Measurements from ENCODE around the gene SLC6A5.

SLC6A5 gene

GRCh38 chr11:20611445-20611844, 12.0 kb downstream of the SLC6A5 start:
- Histone ChIP-seq H2AK5ac (ENCODE audit: low read depth, low read length) (no peak overlapping the region), H3K79me1 (ENCODE audit: low read depth, low read length) (no peaks in the 10 kb centered on the region), H2AFZ (ENCODE audit: low read length) (no peak overlapping the region), H3K4me2 (ENCODE audit: insufficient read depth, low read length, poor library complexity, severe bottlenecking) (no peak overlapping the region), H2BK5ac (ENCODE audit: low read length) (no peak overlapping the region), H3K36me3 (replicated peaks in 1 of 2; ENCODE audit: control insufficient read depth in 2 of 2, insufficient read depth in 2 of 2, low read length in 2 of 2) (no peaks in the 10 kb centered on the region), H2BK12ac (ENCODE audit: low read length) (no peak overlapping the region), H4K91ac (ENCODE audit: low read depth, low read length, poor library complexity) (no peak overlapping the region), H3K4me3 (ENCODE audit: low read length in 2 of 2) (no peak overlapping the region), H3K9ac (ENCODE audit: low read depth, low read length, poor library complexity) (no peak overlapping the region), H3K4me1 (ENCODE audit: control insufficient read depth in 2 of 2, insufficient read depth in 1 of 2, low read depth in 1 of 2, low read length in 2 of 2) (peaks cover 0 to 3% of the 10 kb centered on the region in 2 donors), H3K4ac (ENCODE audit: low read length) (no peak overlapping the region), H3K18ac (ENCODE audit: low read length) (no peak overlapping the region), H2BK15ac (ENCODE audit: low read length) (no peak overlapping the region), H3K27ac (replicated peaks; ENCODE audit: low read length) (no peak overlapping the region), H3K14ac (ENCODE audit: low read length) (no peak overlapping the region), H3K27me3 (ENCODE audit: control insufficient read depth in 3 of 3, insufficient read depth in 3 of 3, low read depth in 1 of 3, low read length in 3 of 3) (peaks cover 0 to 36% (median 15%) of the 10 kb centered on the region in 3 experiments), H4K8ac (ENCODE audit: low read depth, low read length) (no peak overlapping the region), H2BK120ac (ENCODE audit: low read depth, low read length) (no peak overlapping the region), H3K9me3 (replicated peaks in 1 of 2; ENCODE audit: control insufficient read depth in 2 of 2, insufficient read depth in 1 of 2, low read depth in 1 of 2, low read length in 2 of 2) (peaks cover 0 to 2% of the 10 kb centered on the region in 2 donors), H3K23ac (ENCODE audit: low read depth, low read length, poor library complexity) (no peak overlapping the region)
- WGBS, 2 donors (ENCODE audit: extremely low coverage in 2 of 2, insufficient read length in 2 of 2, insufficient replicate concordance in 1 of 2): no CpG with 5 or more reads among the region's 2 CpGs
- no peak for DNase-seq (ENCODE audit: low spot score)

GRCh38 chr11:20611892-20612291, 12.5 kb downstream of the SLC6A5 start:
- no peak overlapping the region for H3K27ac ChIP-seq (replicated peaks; ENCODE audit: low read length)
- no peak overlapping the region for H2AFZ ChIP-seq (ENCODE audit: low read length)
- H4K91ac ChIP-seq (ENCODE audit: low read depth, low read length, poor library complexity): no peak overlapping the region
- no peak overlapping the region for H3K4ac ChIP-seq (ENCODE audit: low read length)
- H3K4me3 ChIP-seq (ENCODE audit: low read length in 2 of 2): no peak overlapping the region
- H3K18ac ChIP-seq (ENCODE audit: low read length): no peak overlapping the region
- H2BK5ac ChIP-seq (ENCODE audit: low read length): no peak overlapping the region
- H3K4me1 ChIP-seq (ENCODE audit: control insufficient read depth in 2 of 2, insufficient read depth in 1 of 2, low read depth in 1 of 2, low read length in 2 of 2): peaks cover 0 to 3% of the 10 kb centered on the region in 2 donors
- H3K9ac ChIP-seq (ENCODE audit: low read depth, low read length, poor library complexity): no peak overlapping the region
- H3K9me3 ChIP-seq (replicated peaks in 1 of 2; ENCODE audit: control insufficient read depth in 2 of 2, insufficient read depth in 1 of 2, low read depth in 1 of 2, low read length in 2 of 2): peaks cover 0 to 2% of the 10 kb centered on the region in 2 donors
- WGBS, 2 donors (ENCODE audit: extremely low coverage in 2 of 2, insufficient read length in 2 of 2, insufficient replicate concordance in 1 of 2): no CpG with 5 or more reads among the region's 4 CpGs
- no peak overlapping the region for H2BK15ac ChIP-seq (ENCODE audit: low read length)
- H3K14ac ChIP-seq (ENCODE audit: low read length): no peak overlapping the region
- H4K8ac ChIP-seq (ENCODE audit: low read depth, low read length): no peak overlapping the region
- H3K27me3 ChIP-seq (ENCODE audit: control insufficient read depth in 3 of 3, insufficient read depth in 3 of 3, low read depth in 1 of 3, low read length in 3 of 3): peaks cover 0 to 34% (median 15%) of the 10 kb centered on the region in 3 experiments
- no peak overlapping the region for H3K4me2 ChIP-seq (ENCODE audit: insufficient read depth, low read length, poor library complexity, severe bottlenecking)
- H2AK5ac ChIP-seq (ENCODE audit: low read depth, low read length): no peak overlapping the region
- no peaks in the 10 kb centered on the region for H3K79me1 ChIP-seq (ENCODE audit: low read depth, low read length)
- H2BK120ac ChIP-seq (ENCODE audit: low read depth, low read length): no peak overlapping the region
- H3K36me3 ChIP-seq (replicated peaks in 1 of 2; ENCODE audit: control insufficient read depth in 2 of 2, insufficient read depth in 2 of 2, low read length in 2 of 2): no peaks in the 10 kb centered on the region
- H2BK12ac ChIP-seq (ENCODE audit: low read length): no peak overlapping the region
- DNase-seq (ENCODE audit: low spot score): no peak
- no peak overlapping the region for H3K23ac ChIP-seq (ENCODE audit: low read depth, low read length, poor library complexity)

- no peak overlapping the region for H4K91ac ChIP-seq (ENCODE audit: low read depth, low read length, poor library complexity)
- no peak overlapping the region for H2AFZ ChIP-seq (ENCODE audit: low read length)
- H2BK15ac ChIP-seq (ENCODE audit: low read length): no peak overlapping the region
- H2AK5ac ChIP-seq (ENCODE audit: low read depth, low read length): no peak overlapping the region
- H2BK12ac ChIP-seq (ENCODE audit: low read length): no peak overlapping the region
- no peak overlapping the region for H3K9ac ChIP-seq (ENCODE audit: low read depth, low read length, poor library complexity)
- no peak overlapping the region for H3K14ac ChIP-seq (ENCODE audit: low read length)
- H3K18ac ChIP-seq (ENCODE audit: low read length): no peak overlapping the region
- no peak overlapping the region for H3K4ac ChIP-seq (ENCODE audit: low read length)
- no peak overlapping the region for H3K4me2 ChIP-seq (ENCODE audit: insufficient read depth, low read length, poor library complexity, severe bottlenecking)
- WGBS, 2 donors (ENCODE audit: extremely low coverage in 2 of 2, insufficient read length in 2 of 2, insufficient replicate concordance in 1 of 2): no CpG with 5 or more reads among the region's 3 CpGs
- no peak overlapping the region for H3K27ac ChIP-seq (replicated peaks; ENCODE audit: low read length)
- peaks cover 0 to 2% of the 10 kb centered on the region in 2 donors for H3K9me3 ChIP-seq (replicated peaks in 1 of 2; ENCODE audit: control insufficient read depth in 2 of 2, insufficient read depth in 1 of 2, low read depth in 1 of 2, low read length in 2 of 2)
- H3K4me1 ChIP-seq (ENCODE audit: control insufficient read depth in 2 of 2, insufficient read depth in 1 of 2, low read depth in 1 of 2, low read length in 2 of 2): peaks cover 0 to 4% of the 10 kb centered on the region in 2 donors
- no peak overlapping the region for H2BK120ac ChIP-seq (ENCODE audit: low read depth, low read length)
- H3K36me3 ChIP-seq (replicated peaks in 1 of 2; ENCODE audit: control insufficient read depth in 2 of 2, insufficient read depth in 2 of 2, low read length in 2 of 2): no peaks in the 10 kb centered on the region
- no peak overlapping the region for H3K23ac ChIP-seq (ENCODE audit: low read depth, low read length, poor library complexity)
- H4K8ac ChIP-seq (ENCODE audit: low read depth, low read length): no peak overlapping the region
- DNase-seq (ENCODE audit: low spot score): no peak
- no peak overlapping the region for H3K4me3 ChIP-seq (ENCODE audit: low read length in 2 of 2)
- peaks cover 0 to 33% (median 15%) of the 10 kb centered on the region in 3 experiments for H3K27me3 ChIP-seq (ENCODE audit: control insufficient read depth in 3 of 3, insufficient read depth in 3 of 3, low read depth in 1 of 3, low read length in 3 of 3)
- no peaks in the 10 kb centered on the region for H3K79me1 ChIP-seq (ENCODE audit: low read depth, low read length)
- H2BK5ac ChIP-seq (ENCODE audit: low read length): no peak overlapping the region
These were observed 13.0 kb downstream of the SLC6A5 start for GRCh38 chr11:20612416-20612815.

- no peak overlapping the region for H2BK5ac ChIP-seq (ENCODE audit: low read length)
- no peak overlapping the region for H3K14ac ChIP-seq (ENCODE audit: low read length)
- H3K79me1 ChIP-seq (ENCODE audit: low read depth, low read length): no peaks in the 10 kb centered on the region
- H3K4ac ChIP-seq (ENCODE audit: low read length): no peak overlapping the region
- H3K9ac ChIP-seq (ENCODE audit: low read depth, low read length, poor library complexity): no peak overlapping the region
- H3K23ac ChIP-seq (ENCODE audit: low read depth, low read length, poor library complexity): no peak overlapping the region
- H3K36me3 ChIP-seq (replicated peaks in 1 of 2; ENCODE audit: control insufficient read depth in 2 of 2, insufficient read depth in 2 of 2, low read length in 2 of 2): no peaks in the 10 kb centered on the region
- DNase-seq (ENCODE audit: low spot score): no peak
- no peaks in the 10 kb centered on the region for H3K9me3 ChIP-seq (replicated peaks in 1 of 2; ENCODE audit: control insufficient read depth in 2 of 2, insufficient read depth in 1 of 2, low read depth in 1 of 2, low read length in 2 of 2)
- no peak overlapping the region for H3K18ac ChIP-seq (ENCODE audit: low read length)
- no peak overlapping the region for H4K91ac ChIP-seq (ENCODE audit: low read depth, low read length, poor library complexity)
- no peak overlapping the region for H3K4me2 ChIP-seq (ENCODE audit: insufficient read depth, low read length, poor library complexity, severe bottlenecking)
- H3K27me3 ChIP-seq (ENCODE audit: control insufficient read depth in 3 of 3, insufficient read depth in 3 of 3, low read depth in 1 of 3, low read length in 3 of 3): peaks cover 0 to 3% (median 0%) of the 10 kb centered on the region in 3 experiments
- H2BK12ac ChIP-seq (ENCODE audit: low read length): no peak overlapping the region
- no CpG with 5 or more reads among the region's 5 CpGs for WGBS, 2 donors (ENCODE audit: extremely low coverage in 2 of 2, insufficient read length in 2 of 2, insufficient replicate concordance in 1 of 2)
- H3K4me1 ChIP-seq (ENCODE audit: control insufficient read depth in 2 of 2, insufficient read depth in 1 of 2, low read depth in 1 of 2, low read length in 2 of 2): peaks cover 0 to 3% of the 10 kb centered on the region in 2 donors
- H2AFZ ChIP-seq (ENCODE audit: low read length): no peak overlapping the region
- H2BK120ac ChIP-seq (ENCODE audit: low read depth, low read length): no peak overlapping the region
- no peak overlapping the region for H3K4me3 ChIP-seq (ENCODE audit: low read length in 2 of 2)
- no peak overlapping the region for H4K8ac ChIP-seq (ENCODE audit: low read depth, low read length)
- H3K27ac ChIP-seq (replicated peaks; ENCODE audit: low read length): no peak overlapping the region
- no peak overlapping the region for H2AK5ac ChIP-seq (ENCODE audit: low read depth, low read length)
- H2BK15ac ChIP-seq (ENCODE audit: low read length): no peak overlapping the region
These were observed 17.5 kb downstream of the SLC6A5 start for GRCh38 chr11:20616920-20617319.

All from neuronal stem cell (in vitro differentiated cells).